SK-N-SH treated with all-trans-retinoic acid at 6 μM for 48 hours (cell line): ENCODE measurements around the gene KRT26.
"Not testable (repeated sequence)": the region's sequence is repeated elsewhere in the genome, so short reads cannot be mapped to it uniquely, and the experiment has no call there.

Source experiments
- ATAC-seq: fragments of 200-7000 bp; cut with Tn5 transposase; 3 replicates; pipeline ENCODE4 v1.9.1; 2020; ENCODE audit warnings: mild to moderate bottlenecking, moderate library complexity
- ARNTL ChIP-seq: fragments of 450-650 bp; formaldehyde crosslinking; IDR thresholded peaks from 2 replicates; pipeline ENCODE4 v1.5.0; 2020; ENCODE audit warnings: low read depth, mild to moderate bottlenecking, moderate library complexity, borderline replicate concordance
- BACH2 ChIP-seq: fragments of 250-450 bp; sonication (Bioruptor Pico); IDR thresholded peaks from 2 replicates; pipeline ENCODE4 v1.9.0; 2021; ENCODE audit warnings: mild to moderate bottlenecking, borderline replicate concordance
- CREB5 ChIP-seq: fragments of 250-450 bp; sonication (Bioruptor Pico); IDR thresholded peaks from 2 replicates; pipeline ENCODE4 v1.5.1; 2020; ENCODE audit warnings: low read depth, mild to moderate bottlenecking, moderate library complexity
- CSDC2 ChIP-seq: fragments of 250-450 bp; sonication (Bioruptor Pico); IDR thresholded peaks from 2 replicates; pipeline ENCODE4 v1.5.0; 2020; ENCODE audit warnings: mild to moderate bottlenecking, moderate library complexity
- CSRNP3 ChIP-seq: fragments of 250-450 bp; sonication (Bioruptor Pico); IDR thresholded peaks from 2 replicates; pipeline ENCODE4 v1.5.1; 2021; ENCODE audit warnings: mild to moderate bottlenecking, moderate library complexity
- ESRRG ChIP-seq: fragments of 250-450 bp; sonication (Bioruptor Pico); IDR thresholded peaks from 2 replicates; pipeline ENCODE4 v1.6.1; 2021; ENCODE audit warnings: mild to moderate bottlenecking
- GLIS3 ChIP-seq: fragments of 250-450 bp; sonication (Bioruptor Pico); IDR thresholded peaks from 2 replicates; pipeline ENCODE4 v1.5.0; 2020; ENCODE audit warnings: mild to moderate bottlenecking, moderate library complexity
- ISL1 ChIP-seq: fragments of 250-450 bp; sonication (Bioruptor Pico); IDR thresholded peaks from 2 replicates; pipeline ENCODE4 v2.1.2; 2022; ENCODE audit warnings: mild to moderate bottlenecking, moderate library complexity
- OSR1 ChIP-seq: fragments of 250-450 bp; sonication (Bioruptor Pico); IDR thresholded peaks from 2 replicates; pipeline ENCODE4 v1.8.0; 2022; ENCODE audit warnings: moderate library complexity, mild to moderate bottlenecking, inconsistent platforms
- PATZ1 ChIP-seq: fragments of 250-450 bp; sonication (Bioruptor Pico); IDR thresholded peaks from 2 replicates; pipeline ENCODE4 v1.8.0; 2020; ENCODE audit warnings: mild to moderate bottlenecking, moderate library complexity, borderline replicate concordance
- PPARA ChIP-seq: fragments of 250-450 bp; sonication (Bioruptor Pico); IDR thresholded peaks from 2 replicates; pipeline ENCODE4 v1.5.0; 2020; ENCODE audit warnings: mild to moderate bottlenecking, borderline replicate concordance
- RARB ChIP-seq: fragments of 250-450 bp; sonication (Bioruptor Pico); IDR thresholded peaks from 2 replicates; pipeline ENCODE4 v1.8.0; 2021; ENCODE audit warnings: mild to moderate bottlenecking, moderate library complexity
- SNAI2 ChIP-seq: fragments of 250-450 bp; sonication (Bioruptor Pico); IDR thresholded peaks from 2 replicates; pipeline ENCODE4 v1.5.0; 2020; ENCODE audit warnings: mild to moderate bottlenecking, moderate library complexity
- TCF4 ChIP-seq: fragments of 250-450 bp; sonication (Bioruptor Pico); IDR thresholded peaks from 2 replicates; pipeline ENCODE4 v1.8.0; 2021; ENCODE audit warnings: mild to moderate bottlenecking, moderate library complexity, borderline replicate concordance
- TOX ChIP-seq: fragments of 250-450 bp; sonication (Bioruptor Pico); IDR thresholded peaks from 2 replicates; pipeline ENCODE4 v1.8.0; 2021; ENCODE audit warnings: mild to moderate bottlenecking, moderate library complexity, borderline replicate concordance
- TSHZ2 ChIP-seq: fragments of 250-450 bp; sonication (Bioruptor Pico); IDR thresholded peaks from 2 replicates; pipeline ENCODE4 v1.5.0; 2020; ENCODE audit warnings: mild to moderate bottlenecking, moderate library complexity
- ZC3H10 ChIP-seq: fragments of 250-450 bp; sonication (Bioruptor Pico); IDR thresholded peaks from 2 replicates; pipeline ENCODE4 v1.5.1; 2021; ENCODE audit warnings: mild to moderate bottlenecking, moderate library complexity
- ZFP3 ChIP-seq: fragments of 250-450 bp; sonication (Bioruptor Pico); IDR thresholded peaks from 2 replicates; pipeline ENCODE4 v1.5.0; 2020; ENCODE audit warnings: mild to moderate bottlenecking, moderate library complexity
- ZFP30 ChIP-seq: fragments of 450-650 bp; formaldehyde crosslinking; IDR thresholded peaks from 2 replicates; pipeline ENCODE4 v1.5.0; 2022; ENCODE audit warnings: mild to moderate bottlenecking, moderate library complexity
- ZNF70 ChIP-seq: fragments of 450-650 bp; formaldehyde crosslinking; IDR thresholded peaks from 2 replicates; pipeline ENCODE4 v1.5.0; 2020; ENCODE audit warnings: mild to moderate bottlenecking, moderate library complexity
- ZNF8 ChIP-seq: fragments of 450-650 bp; formaldehyde crosslinking; IDR thresholded peaks from 2 replicates; pipeline ENCODE4 v1.5.0; 2020; ENCODE audit warnings: mild to moderate bottlenecking, moderate library complexity
- TF ChIP-seq, protein P1 (sequence below): fragments of 250-450 bp; sonication (Bioruptor Pico); IDR thresholded peaks from 2 replicates; pipeline ENCODE4 v1.8.0; 2021; ENCODE audit warnings: low read depth, mild to moderate bottlenecking, moderate library complexity, borderline replicate concordance

Gene KRT26

DNA sequence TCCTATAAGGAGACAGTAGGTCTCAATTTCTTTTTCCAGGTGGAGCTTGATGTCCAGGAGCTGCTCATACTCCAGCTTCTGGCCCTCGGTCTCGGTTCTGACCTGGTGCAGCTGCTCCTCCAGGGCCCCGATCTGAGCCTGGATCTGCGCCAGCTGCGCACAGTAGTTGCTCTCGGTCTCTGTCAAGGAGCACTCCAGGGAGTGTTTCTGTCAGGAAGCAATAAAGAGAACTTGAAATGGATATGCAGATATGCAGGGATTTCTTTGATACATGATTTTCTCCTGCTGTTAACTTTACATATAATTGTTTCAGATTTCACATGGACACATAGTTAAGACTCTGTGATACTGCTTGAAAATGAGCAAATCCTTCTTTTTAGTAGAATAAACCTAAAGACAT lies 21.6 kb downstream of the KRT26 start:
- no peak for ATAC-seq

GRCh38 chr17:40748666-40749065 lies 23.3 kb downstream of the KRT26 start:
- ATAC-seq, result not testable (repeated sequence)

More for the DNA sequence above, 21.6 kb downstream of the KRT26 start:
- TF ChIP-seq RARB, result no peak
- TF ChIP-seq CREB5, result no peak
- no peak for TF ChIP-seq TCF4 (CRISPR knock-in tag)
- TF ChIP-seq ZNF70 (CRISPR knock-in tag), result no peak
- no peak for TF ChIP-seq CSRNP3
- TF ChIP-seq ZFP30, result no peak
- TF ChIP-seq PPARA (CRISPR knock-in tag), result no peak
- no peak for TF ChIP-seq CSDC2 (CRISPR knock-in tag)
- no peak for TF ChIP-seq OSR1 (CRISPR knock-in tag)
- TF ChIP-seq ISL1 (CRISPR knock-in tag), result no peak
- TF ChIP-seq ZNF8 (CRISPR knock-in tag), result no peak
- TF ChIP-seq ESRRG, result no peak
- TF ChIP-seq, protein P1, sequence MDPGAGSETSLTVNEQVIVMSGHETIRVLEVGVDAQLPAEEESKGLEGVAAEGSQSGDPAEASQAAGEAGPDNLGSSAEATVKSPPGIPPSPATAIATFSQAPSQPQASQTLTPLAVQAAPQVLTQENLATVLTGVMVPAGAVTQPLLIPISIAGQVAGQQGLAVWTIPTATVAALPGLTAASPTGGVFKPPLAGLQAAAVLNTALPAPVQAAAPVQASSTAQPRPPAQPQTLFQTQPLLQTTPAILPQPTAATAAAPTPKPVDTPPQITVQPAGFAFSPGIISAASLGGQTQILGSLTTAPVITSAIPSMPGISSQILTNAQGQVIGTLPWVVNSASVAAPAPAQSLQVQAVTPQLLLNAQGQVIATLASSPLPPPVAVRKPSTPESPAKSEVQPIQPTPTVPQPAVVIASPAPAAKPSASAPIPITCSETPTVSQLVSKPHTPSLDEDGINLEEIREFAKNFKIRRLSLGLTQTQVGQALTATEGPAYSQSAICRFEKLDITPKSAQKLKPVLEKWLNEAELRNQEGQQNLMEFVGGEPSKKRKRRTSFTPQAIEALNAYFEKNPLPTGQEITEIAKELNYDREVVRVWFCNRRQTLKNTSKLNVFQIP, result no peak
- TF ChIP-seq ZC3H10 (CRISPR knock-in tag), result no peak
- TF ChIP-seq SNAI2 (CRISPR knock-in tag), result no peak
- TF ChIP-seq GLIS3 (CRISPR knock-in tag), result no peak
- TF ChIP-seq ARNTL (CRISPR knock-in tag), result no peak
- TF ChIP-seq PATZ1 (CRISPR knock-in tag), result no peak
- no peak for TF ChIP-seq TOX (CRISPR knock-in tag)
- TF ChIP-seq ZFP3, result no peak

DNA sequence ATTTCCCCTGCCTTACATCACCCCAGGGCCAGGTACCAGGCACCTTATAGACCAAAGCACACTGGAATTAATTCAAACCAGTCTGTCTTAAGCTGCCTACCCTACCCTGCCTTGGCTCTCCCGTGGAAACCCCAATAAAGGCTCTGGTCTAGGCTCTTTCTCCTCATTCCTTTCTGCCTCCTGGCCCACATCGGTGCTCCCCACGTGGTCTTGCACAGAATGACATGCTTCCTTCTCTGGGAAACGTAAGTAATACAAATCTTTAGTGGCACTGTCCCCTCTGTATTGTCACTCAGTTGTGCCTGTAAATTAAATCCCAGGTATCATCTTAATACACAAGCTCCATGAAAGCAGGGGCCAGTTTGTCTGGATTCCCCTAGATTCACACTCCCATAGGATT lies 33.4 kb downstream of the KRT26 start:
- ATAC-seq, result no peak
- TF ChIP-seq BACH2 (no peak), SNAI2 (CRISPR knock-in tag) (no peak), ARNTL (CRISPR knock-in tag) (no peak), ZNF70 (CRISPR knock-in tag) (no peak), OSR1 (CRISPR knock-in tag) (no peak), CSDC2 (CRISPR knock-in tag) (no peak), TSHZ2 (no peak), RARB (no peak), ESRRG (no peak), GLIS3 (CRISPR knock-in tag) (no peak), CSRNP3 (no peak), TCF4 (CRISPR knock-in tag) (no peak), PATZ1 (CRISPR knock-in tag) (no peak), CREB5 (no peak)
- TF ChIP-seq, protein P1, result no peak
